Astrocyte (in vitro differentiated cells and primary cell): ENCODE results near the gene MTUS2. TPM values are rescaled to one million over a fixed set of nuclear protein-coding genes. Genes with fewer than 3 reads are reported as not detected.

Source experiments
- DNase-seq: peaks from one replicate; pipeline ENCODE4 v3.0.0-alpha.2; 2010; ENCODE audit warnings: low read depth
- FAIRE-seq: peaks from 2 replicates; lab custom pipeline; 2011; peaks lifted over from hg19 to GRCh38; lab: Jason Lieb, UNC
- H2AFZ ChIP-seq: 2 replicates; pipeline ENCODE4 v1.6.0; 2012; ENCODE audit warnings: low read depth, low read length, inconsistent platforms
- H3K27ac ChIP-seq: 2 replicates; pipeline ENCODE4 v1.5.1; 2011; ENCODE audit warnings: low read depth, low read length, inconsistent platforms
- H3K27me3 ChIP-seq: 2 replicates; pipeline ENCODE4 v1.6.0; 2011; ENCODE audit warnings: low read length, inconsistent platforms; ENCODE audit not compliant: insufficient read depth
- H3K36me3 ChIP-seq: 2 replicates; pipeline ENCODE4 v1.5.1; 2011; ENCODE audit warnings: low read length, inconsistent platforms; ENCODE audit not compliant: insufficient read depth
- H3K4me1 ChIP-seq: 2 replicates; pipeline ENCODE4 v1.5.1; 2011; ENCODE audit warnings: low read length, inconsistent platforms; ENCODE audit not compliant: insufficient read depth
- H3K4me2 ChIP-seq: 2 replicates; pipeline ENCODE4 v1.6.0; 2012; ENCODE audit warnings: low read length, inconsistent platforms
- H3K4me3 ChIP-seq: 2 replicates; pipeline ENCODE4 v1.5.1; 2011; ENCODE audit warnings: low read depth, mild to moderate bottlenecking, low read length, inconsistent platforms; ENCODE audit not compliant: insufficient read depth
- H3K79me2 ChIP-seq: 2 replicates; pipeline ENCODE4 v1.6.0; 2012; ENCODE audit warnings: mild to moderate bottlenecking, low read length, inconsistent platforms; ENCODE audit not compliant: insufficient read depth
- H3K9ac ChIP-seq: 2 replicates; pipeline ENCODE4 v1.6.0; 2012; ENCODE audit warnings: mild to moderate bottlenecking, low read length, inconsistent platforms
- H3K9me3 ChIP-seq: 2 replicates; pipeline ENCODE4 v1.5.1; 2012; ENCODE audit warnings: low read depth, mild to moderate bottlenecking, low read length, inconsistent platforms; ENCODE audit not compliant: insufficient read depth
- H4K20me1 ChIP-seq: 2 replicates; pipeline ENCODE4 v1.6.0; 2012; ENCODE audit warnings: low read length, inconsistent platforms; ENCODE audit not compliant: insufficient read depth
- H3K27ac Mint-ChIP-seq: one replicate; pipeline ENCODE4 v1.8.0; 2021; ENCODE audit warnings: mild to moderate bottlenecking, mixed read lengths; ENCODE audit not compliant: unreplicated experiment
- H3K27me3 Mint-ChIP-seq: one replicate; pipeline ENCODE4 v1.8.0; 2021; ENCODE audit warnings: low read depth, mixed read lengths; ENCODE audit not compliant: unreplicated experiment
- H3K36me3 Mint-ChIP-seq: one replicate; pipeline ENCODE4 v1.8.0; 2021; ENCODE audit warnings: low read depth, mixed read lengths; ENCODE audit not compliant: unreplicated experiment
- H3K4me1 Mint-ChIP-seq: one replicate; pipeline ENCODE4 v1.8.0; 2021; ENCODE audit warnings: low read depth, mixed read lengths; ENCODE audit not compliant: unreplicated experiment
- H3K4me3 Mint-ChIP-seq: one replicate; pipeline ENCODE4 v1.8.0; 2021; ENCODE audit warnings: mild to moderate bottlenecking, moderate library complexity, mixed read lengths; ENCODE audit not compliant: unreplicated experiment
- H3K9me3 Mint-ChIP-seq: one replicate; pipeline ENCODE4 v1.8.0; 2021; ENCODE audit warnings: mild to moderate bottlenecking, mixed read lengths; ENCODE audit not compliant: unreplicated experiment
- CTCF ChIP-seq: IDR thresholded peaks from 2 replicates; pipeline ENCODE4 v1.5.1; 2011; ENCODE audit warnings: low read depth, mild to moderate bottlenecking, inconsistent platforms, low read length, moderate library complexity; ENCODE audit not compliant: insufficient read depth
- EZH2 ChIP-seq: IDR thresholded peaks from 2 replicates; pipeline ENCODE4 v1.6.1; 2012; ENCODE audit warnings: mild to moderate bottlenecking, low read length, inconsistent platforms; ENCODE audit not compliant: insufficient read depth
- total RNA-seq: library from RNA; stranded (reverse); gene quantifications from 2 replicates; pipeline ENCODE4 v1.2.1, GENCODE V29; 2021

MTUS2 gene
- total RNA-seq, 1 donor from 2014 or later, result 0.50 TPM

- no peaks in the 10 kb centered on the region for H3K36me3 Mint-ChIP-seq
- H3K27ac Mint-ChIP-seq, result no peak overlapping the region
- no peaks in the 10 kb centered on the region for H3K4me1 Mint-ChIP-seq
- DNase-seq, result no peak
- peaks cover 3% of the 10 kb centered on the region for H3K27me3 Mint-ChIP-seq
- H3K4me3 Mint-ChIP-seq, result no peak overlapping the region
- H3K36me3 ChIP-seq, result no peaks in the 10 kb centered on the region
- no peak overlapping the region for H3K4me3 ChIP-seq
- no peaks in the 10 kb centered on the region for H3K79me2 ChIP-seq
- no peak overlapping the region for H3K27ac ChIP-seq
- no peaks in the 10 kb centered on the region for H3K4me1 ChIP-seq
- H3K27me3 ChIP-seq, result no peaks in the 10 kb centered on the region
- no peak for FAIRE-seq
- no peak overlapping the region for H3K4me2 ChIP-seq
- no peak for TF ChIP-seq EZH2
- no peak for TF ChIP-seq CTCF
- no peak overlapping the region for H2AFZ ChIP-seq
- no peak overlapping the region for H3K9ac ChIP-seq
- H3K9me3 Mint-ChIP-seq, result peaks cover 2% of the 10 kb centered on the region
- no peaks in the 10 kb centered on the region for H4K20me1 ChIP-seq
- H3K9me3 ChIP-seq, result peaks cover 9% of the 10 kb centered on the region
Observed at GRCh38 chr13:29254626-29255370, 434.7 kb downstream of the MTUS2 start.

DNA sequence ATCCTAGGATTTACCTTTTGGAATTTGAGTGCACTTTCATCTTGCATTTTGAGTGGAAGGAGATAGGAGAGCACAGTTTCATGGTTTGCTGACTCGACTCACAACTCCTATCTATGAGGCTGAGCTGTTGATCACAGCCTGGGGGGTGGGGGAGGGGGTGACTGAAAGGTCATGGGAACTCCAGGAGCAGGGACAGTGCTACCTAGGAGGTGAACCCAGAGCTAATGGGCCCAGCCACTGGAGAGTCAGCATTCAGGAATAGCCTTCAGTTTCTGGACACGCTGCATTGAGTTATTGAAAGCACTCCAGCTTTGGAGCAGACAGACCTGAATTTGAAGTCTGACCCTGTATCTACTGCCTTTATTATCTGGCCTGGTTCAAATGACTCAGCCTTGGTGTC, 435.4 kb downstream of the MTUS2 start:
- Mint-ChIP-seq H3K36me3 (no peaks in the 10 kb centered on the region), H3K4me3 (no peak overlapping the region), H3K9me3 (peaks cover 2% of the 10 kb centered on the region), H3K27me3 (peaks cover 3% of the 10 kb centered on the region), H3K27ac (no peak overlapping the region), H3K4me1 (no peaks in the 10 kb centered on the region)
- FAIRE-seq, result no peak
- H3K79me2 ChIP-seq, result no peaks in the 10 kb centered on the region
- H3K27me3 ChIP-seq, result no peaks in the 10 kb centered on the region
- no peaks in the 10 kb centered on the region for H3K36me3 ChIP-seq
- H3K9ac ChIP-seq, result no peak overlapping the region
- no peaks in the 10 kb centered on the region for H3K4me1 ChIP-seq
- TF ChIP-seq EZH2 (no peak), CTCF (no peak)
- H2AFZ ChIP-seq, result no peak overlapping the region
- H3K9me3 ChIP-seq, result peaks cover 9% of the 10 kb centered on the region
- DNase-seq, result no peak
- H3K4me2 ChIP-seq, result no peak overlapping the region
- H3K4me3 ChIP-seq, result no peak overlapping the region
- no peak overlapping the region for H3K27ac ChIP-seq
- no peaks in the 10 kb centered on the region for H4K20me1 ChIP-seq

DNA sequence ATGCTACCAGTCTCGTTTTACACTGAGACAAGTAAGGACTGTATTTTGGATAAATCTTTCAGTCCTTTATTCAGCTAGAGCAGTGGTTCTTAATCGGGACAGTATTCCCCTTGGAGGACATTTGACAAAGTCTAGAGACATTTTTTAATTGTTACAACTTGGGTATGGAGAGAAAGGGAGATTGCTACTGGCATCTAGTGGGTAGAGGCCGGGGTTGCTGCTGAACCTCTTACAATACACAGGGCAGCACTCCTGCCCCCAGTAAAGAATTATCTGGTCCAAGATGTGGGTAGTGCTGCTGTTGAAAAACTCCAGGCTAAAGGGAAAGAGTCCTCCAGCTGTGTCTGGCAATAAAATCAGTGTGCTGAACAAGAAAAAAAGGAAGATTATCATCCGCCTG, 440.5 kb downstream of the MTUS2 start:
- no peak overlapping the region for H3K9ac ChIP-seq
- H3K27ac Mint-ChIP-seq, result no peak overlapping the region
- TF ChIP-seq CTCF (no peak), EZH2 (no peak)
- H4K20me1 ChIP-seq, result no peaks in the 10 kb centered on the region
- peaks cover 7% of the 10 kb centered on the region for H3K27me3 Mint-ChIP-seq
- H3K4me1 ChIP-seq, result no peaks in the 10 kb centered on the region
- no peak overlapping the region for H3K4me3 ChIP-seq
- H3K4me1 Mint-ChIP-seq, result peaks cover 2% of the 10 kb centered on the region
- no peak for FAIRE-seq
- H3K27me3 ChIP-seq, result no peaks in the 10 kb centered on the region
- H3K79me2 ChIP-seq, result no peaks in the 10 kb centered on the region
- no peak for DNase-seq
- H3K27ac ChIP-seq, result no peak overlapping the region
- H3K4me3 Mint-ChIP-seq, result no peak overlapping the region
- peaks cover 7% of the 10 kb centered on the region for H3K9me3 ChIP-seq
- H2AFZ ChIP-seq, result no peak overlapping the region
- no peaks in the 10 kb centered on the region for H3K36me3 ChIP-seq
- H3K9me3 Mint-ChIP-seq, result peaks cover 12% of the 10 kb centered on the region
- H3K36me3 Mint-ChIP-seq, result no peaks in the 10 kb centered on the region
- H3K4me2 ChIP-seq, result no peak overlapping the region
